ENCODE data around the gene AKT1S1. TPM values are rescaled to one million over a fixed set of nuclear protein-coding genes. Genes with fewer than 3 reads are reported as not detected.

AKT1S1 gene
- total RNA-seq, 1 donor from 2014 or later, result 116 TPM

DNA sequence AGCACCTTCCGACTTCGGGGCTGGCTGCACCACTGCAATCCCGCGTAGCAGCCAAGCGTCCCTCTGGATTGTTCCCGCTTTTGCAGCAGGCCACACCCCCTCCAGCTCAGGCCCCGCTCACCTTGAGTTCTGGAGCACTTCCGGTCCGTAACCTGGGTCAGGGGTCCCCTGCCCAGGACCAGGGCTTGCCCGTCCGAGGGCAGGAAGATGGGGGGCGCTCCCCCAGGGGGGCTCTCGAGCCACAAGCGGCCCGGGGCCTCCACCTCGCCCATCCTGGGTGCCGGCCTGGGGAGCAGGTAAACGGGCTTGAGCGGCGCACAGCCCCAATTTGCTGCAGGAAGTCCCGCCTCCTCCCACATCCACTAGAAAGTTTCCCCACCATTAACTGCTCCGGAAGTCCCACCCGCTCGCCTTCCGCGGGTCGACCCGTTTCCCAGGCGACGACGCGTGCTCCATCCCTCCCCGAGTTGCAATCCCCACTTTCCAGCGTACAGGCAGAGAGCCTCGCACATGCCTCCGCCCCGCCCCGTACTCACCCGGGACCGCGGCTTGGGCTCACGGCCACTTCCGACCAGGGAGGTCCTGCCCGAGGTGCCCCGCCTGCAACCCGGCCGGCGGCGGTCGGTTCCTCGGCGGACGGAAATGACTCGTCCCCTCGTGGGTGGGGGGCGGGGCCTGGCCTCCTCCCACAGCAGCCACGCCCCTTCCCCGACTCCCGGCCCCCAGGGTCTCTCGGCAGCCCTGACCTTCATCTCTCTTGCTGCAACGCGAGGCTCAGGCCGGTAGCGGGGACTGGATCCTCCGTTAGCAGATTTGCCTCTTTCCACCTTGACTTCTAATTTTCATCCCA is 10.0 kb downstream of the AKT1S1 start, which contains the start of gene PNKP:
Gene PNKP, minus strand, starts transcription at position 644 of the 850 bp plus-strand sequence. Its CDS starts 372 bp downstream, at position 272.
- Mint-ChIP-seq H3K36me3 (ENCODE audit: low read depth, unreplicated experiment) (peaks cover 23% of the 10 kb centered on the region), H3K4me1 (ENCODE audit: low read depth, unreplicated experiment) (peaks cover 9% of the 10 kb centered on the region), H3K9me3 (ENCODE audit: unreplicated experiment) (no peaks in the 10 kb centered on the region), H3K27ac (ENCODE audit: unreplicated experiment) (peak within 1 kb of the TSS; percentile 95), H3K27me3 (ENCODE audit: low read depth, unreplicated experiment) (no peaks in the 10 kb centered on the region), H3K4me3 (ENCODE audit: unreplicated experiment) (no peak within 1 kb of the TSS)
- DNase-seq (ENCODE audit: low read depth), result peak; percentile 80
- Histone ChIP-seq H3K9me3 (ENCODE audit: insufficient read depth, low read depth, low read length) (no peaks in the 10 kb centered on the region), H3K79me2 (ENCODE audit: insufficient read depth, low read length) (peaks cover 64% of the 10 kb centered on the region), H3K4me2 (ENCODE audit: low read length) (peak within 1 kb of the TSS; percentile 88), H3K4me3 (ENCODE audit: insufficient read depth, low read depth, low read length) (peak within 1 kb of the TSS; percentile 79), H4K20me1 (ENCODE audit: insufficient read depth, low read length) (peaks cover 24% of the 10 kb centered on the region), H3K27ac (ENCODE audit: low read depth, low read length) (peak within 1 kb of the TSS; percentile 78), H2AFZ (ENCODE audit: low read depth, low read length) (peak within 1 kb of the TSS; percentile 82), H3K9ac (ENCODE audit: low read length) (peak within 1 kb of the TSS; percentile 83), H3K36me3 (ENCODE audit: insufficient read depth, low read length) (peaks cover 20% of the 10 kb centered on the region), H3K4me1 (ENCODE audit: insufficient read depth, low read length) (peaks cover 36% of the 10 kb centered on the region), H3K27me3 (ENCODE audit: insufficient read depth, low read length) (no peaks in the 10 kb centered on the region)
- FAIRE-seq, result no peak
- TF ChIP-seq CTCF (IDR thresholded peaks at IDR 0.05; ENCODE audit: insufficient read depth, low read depth, low read length) (no peak), EZH2 (IDR thresholded peaks at IDR 0.05; ENCODE audit: insufficient read depth, low read length) (no peak)

- H3K9me3 ChIP-seq (ENCODE audit: insufficient read depth, low read depth, low read length), result no peaks in the 10 kb centered on the region
- no peak overlapping the region for H3K27ac ChIP-seq (ENCODE audit: low read depth, low read length)
- FAIRE-seq, result no peak
- H3K9ac ChIP-seq (ENCODE audit: low read length), result no peak overlapping the region
- H3K79me2 ChIP-seq (ENCODE audit: insufficient read depth, low read length), result peaks cover 50% of the 10 kb centered on the region
- Mint-ChIP-seq H3K27ac (ENCODE audit: unreplicated experiment) (no peak overlapping the region), H3K36me3 (ENCODE audit: low read depth, unreplicated experiment) (peaks cover 15% of the 10 kb centered on the region), H3K27me3 (ENCODE audit: low read depth, unreplicated experiment) (no peaks in the 10 kb centered on the region), H3K4me3 (ENCODE audit: unreplicated experiment) (no peak overlapping the region), H3K4me1 (ENCODE audit: low read depth, unreplicated experiment) (peaks cover 7% of the 10 kb centered on the region), H3K9me3 (ENCODE audit: unreplicated experiment) (no peaks in the 10 kb centered on the region)
- no peak overlapping the region for H2AFZ ChIP-seq (ENCODE audit: low read depth, low read length)
- H3K4me3 ChIP-seq (ENCODE audit: insufficient read depth, low read depth, low read length), result no peak overlapping the region
- peak overlapping the region; percentile 88 for H3K4me2 ChIP-seq (ENCODE audit: low read length)
- peaks cover 37% of the 10 kb centered on the region for H3K4me1 ChIP-seq (ENCODE audit: insufficient read depth, low read length)
- no peak for DNase-seq (ENCODE audit: low read depth)
- H4K20me1 ChIP-seq (ENCODE audit: insufficient read depth, low read length), result peaks cover 33% of the 10 kb centered on the region
- peaks cover 16% of the 10 kb centered on the region for H3K36me3 ChIP-seq (ENCODE audit: insufficient read depth, low read length)
- no peaks in the 10 kb centered on the region for H3K27me3 ChIP-seq (ENCODE audit: insufficient read depth, low read length)
- TF ChIP-seq EZH2 (IDR thresholded peaks at IDR 0.05; ENCODE audit: insufficient read depth, low read length) (no peak), CTCF (IDR thresholded peaks at IDR 0.05; ENCODE audit: insufficient read depth, low read depth, low read length) (no peak)
Measured at GRCh38 chr19:49864890-49865289, 12.3 kb downstream of the AKT1S1 start.

DNA sequence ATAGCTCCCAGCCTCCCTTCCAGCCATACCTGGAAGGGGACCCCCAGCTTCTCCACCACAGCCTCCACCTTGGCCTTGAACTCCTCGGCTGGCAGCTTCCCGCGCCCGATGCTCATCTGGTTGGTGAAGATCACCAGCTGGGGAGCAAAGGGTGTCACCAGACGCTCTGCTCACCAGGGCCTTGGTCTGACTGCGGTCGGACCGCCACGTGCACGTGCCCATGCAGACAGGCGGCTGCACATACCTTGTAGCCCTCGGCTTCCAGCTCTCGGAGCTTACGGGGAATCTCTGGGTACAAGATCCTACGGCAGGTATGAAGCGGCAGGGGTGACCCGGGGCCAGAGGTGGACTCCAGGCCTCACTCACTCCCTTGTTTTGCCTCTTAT is 13.2 kb downstream of the AKT1S1 start:
- no peak overlapping the region for H2AFZ ChIP-seq (ENCODE audit: low read depth, low read length)

More for the DNA sequence above, 13.2 kb downstream of the AKT1S1 start:
- FAIRE-seq (no peak), DNase-seq (ENCODE audit: low read depth) (no peak)
- peaks cover 44% of the 10 kb centered on the region for H3K4me1 ChIP-seq (ENCODE audit: insufficient read depth, low read length)
- H3K27ac ChIP-seq (ENCODE audit: low read depth, low read length), result no peak overlapping the region
- no peak for TF ChIP-seq CTCF (IDR thresholded peaks at IDR 0.05; ENCODE audit: insufficient read depth, low read depth, low read length)
- TF ChIP-seq EZH2 (IDR thresholded peaks at IDR 0.05; ENCODE audit: insufficient read depth, low read length), result no peak
- no peak overlapping the region for H3K4me3 ChIP-seq (ENCODE audit: insufficient read depth, low read depth, low read length)
- H3K9me3 ChIP-seq (ENCODE audit: insufficient read depth, low read depth, low read length), result no peaks in the 10 kb centered on the region
- H3K27me3 ChIP-seq (ENCODE audit: insufficient read depth, low read length), result no peaks in the 10 kb centered on the region
- Mint-ChIP-seq H3K27me3 (ENCODE audit: low read depth, unreplicated experiment) (no peaks in the 10 kb centered on the region), H3K4me3 (ENCODE audit: unreplicated experiment) (no peak overlapping the region), H3K36me3 (ENCODE audit: low read depth, unreplicated experiment) (peaks cover 15% of the 10 kb centered on the region), H3K9me3 (ENCODE audit: unreplicated experiment) (no peaks in the 10 kb centered on the region), H3K27ac (ENCODE audit: unreplicated experiment) (no peak overlapping the region), H3K4me1 (ENCODE audit: low read depth, unreplicated experiment) (peaks cover 12% of the 10 kb centered on the region)
- H3K36me3 ChIP-seq (ENCODE audit: insufficient read depth, low read length), result peaks cover 16% of the 10 kb centered on the region
- no peak overlapping the region for H3K9ac ChIP-seq (ENCODE audit: low read length)
- H3K4me2 ChIP-seq (ENCODE audit: low read length), result no peak overlapping the region
- H3K79me2 ChIP-seq (ENCODE audit: insufficient read depth, low read length), result peaks cover 50% of the 10 kb centered on the region
- peaks cover 41% of the 10 kb centered on the region for H4K20me1 ChIP-seq (ENCODE audit: insufficient read depth, low read length)
